GM19035 (cell line): Measurements from ENCODE around the gene CNNM3.

Experiments
- ATAC-seq: cut with Tn5 transposase; IDR thresholded peaks from one replicate; pipeline ENCODE4 v1.9.1; 2021; ENCODE audit not compliant: unreplicated experiment

Gene CNNM3

DNA sequence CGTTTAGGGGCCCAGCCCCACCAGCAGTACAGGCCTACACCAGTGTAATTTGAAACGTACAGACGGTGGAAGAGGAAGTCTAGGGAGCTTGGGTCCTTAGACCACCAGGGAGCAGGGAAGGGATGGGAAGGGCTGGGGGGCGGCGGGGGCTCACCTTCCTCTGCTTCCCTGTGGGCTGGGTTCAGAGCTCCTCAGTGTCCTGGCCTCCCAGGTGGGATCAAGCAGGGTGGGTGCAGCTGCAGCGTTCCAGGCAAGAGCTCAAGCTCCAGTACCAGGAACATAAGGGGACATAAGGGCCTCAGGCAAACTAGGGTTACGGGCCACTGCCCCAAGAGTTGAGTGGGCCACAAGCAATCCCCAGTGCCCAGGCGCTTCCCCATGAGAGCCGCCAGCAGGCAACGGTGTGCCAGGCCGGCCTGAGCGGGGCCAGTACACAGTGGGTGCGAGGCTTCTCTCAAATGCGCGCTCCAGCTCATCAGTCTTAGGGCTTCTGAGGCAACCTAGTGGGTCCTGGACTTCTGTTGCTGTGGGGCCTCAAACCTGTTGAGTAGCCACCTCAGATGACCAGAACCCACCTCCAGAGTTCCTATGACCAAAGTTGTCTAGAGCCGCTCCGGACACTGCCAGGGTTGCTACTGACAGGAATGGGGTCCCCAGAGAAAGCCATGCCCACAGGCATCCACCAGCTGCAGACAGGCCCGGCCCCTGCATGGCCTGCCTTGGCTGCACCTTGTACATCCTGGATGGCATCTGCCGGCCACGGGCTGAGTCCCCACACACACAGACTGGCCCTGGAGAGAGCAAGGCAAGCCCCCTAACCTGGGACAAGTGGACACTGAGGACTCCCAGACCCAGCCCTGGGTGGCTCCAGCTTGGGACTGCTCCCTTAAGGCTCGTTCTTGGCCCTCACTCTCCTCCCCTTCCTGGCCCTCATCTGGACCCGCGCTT is 22.6 kb downstream of the CNNM3 start:
- ATAC-seq, result no peak

DNA sequence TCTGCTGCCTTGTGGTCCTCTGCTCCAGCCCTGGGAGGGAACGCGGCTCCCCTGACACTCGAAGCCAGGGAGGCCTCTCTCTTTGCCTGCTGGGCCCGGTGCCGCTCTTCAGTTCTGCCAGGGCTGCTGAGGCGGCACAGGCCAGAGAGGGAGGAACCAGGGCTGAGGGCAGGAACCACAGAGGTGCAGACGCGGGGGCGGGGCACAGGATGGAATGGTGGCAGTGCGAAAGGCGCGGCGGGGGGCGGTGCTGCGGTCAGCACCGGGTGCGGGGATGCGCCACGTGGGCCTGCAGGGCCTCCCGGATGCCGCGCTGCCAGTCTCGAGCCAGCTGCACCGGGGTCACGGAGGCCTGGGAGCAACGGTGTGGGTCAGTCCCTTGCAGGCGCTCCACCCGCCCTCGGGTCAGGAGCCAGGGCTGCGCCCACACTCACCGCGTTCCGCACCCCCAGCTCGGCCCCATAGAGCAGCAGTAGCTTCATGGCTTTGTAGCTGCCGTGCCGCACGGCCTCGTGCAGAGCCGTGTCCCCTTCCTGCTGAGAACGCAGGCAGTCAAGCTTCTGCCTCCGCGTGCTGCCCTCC is 23.3 kb downstream of the CNNM3 start:
- peak; percentile 65 for ATAC-seq

- ATAC-seq, result no peak
These were observed 24.1 kb downstream of the CNNM3 start for GRCh38 chr2:96839875-96840850.

DNA sequence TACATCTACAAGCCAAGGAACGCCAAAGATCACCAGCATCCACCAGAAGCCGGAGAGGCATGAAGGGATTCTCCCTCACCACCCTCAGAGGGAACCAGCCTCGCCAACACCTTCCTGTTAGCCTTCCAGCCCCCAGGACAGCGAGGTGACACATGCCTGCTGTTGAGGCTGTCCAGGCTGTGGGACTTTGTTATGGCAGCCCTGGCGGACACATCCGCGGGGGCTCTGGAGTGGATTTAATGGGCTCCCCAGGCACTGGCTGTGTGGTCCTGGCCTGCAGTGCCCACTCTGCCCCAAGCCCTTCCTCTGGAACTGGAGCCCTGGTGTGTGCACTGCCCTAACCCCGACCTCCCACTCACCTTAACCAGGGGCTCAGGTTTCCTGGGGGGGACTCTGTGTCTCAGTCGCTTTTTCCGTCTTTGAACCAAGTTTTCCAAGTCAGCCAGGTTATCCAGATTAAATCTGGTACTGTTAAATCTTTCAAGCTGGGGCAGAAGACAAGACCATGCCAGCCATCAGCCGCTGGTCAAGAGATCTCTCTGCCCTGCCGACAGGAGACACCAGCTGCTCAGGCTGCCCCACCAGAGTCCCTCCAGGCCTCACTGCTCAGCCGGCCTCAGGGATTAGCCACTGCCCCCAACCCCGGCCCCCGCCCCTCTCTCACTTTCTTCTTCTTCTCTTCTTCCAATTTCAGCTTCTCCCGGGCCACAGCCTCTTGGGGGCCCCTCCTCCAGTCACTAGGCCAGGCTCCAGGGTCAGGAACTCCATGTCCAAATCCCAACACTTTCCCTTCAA is 25.8 kb downstream of the CNNM3 start:
- no peak for ATAC-seq

GRCh38 chr2:96842600-96842999 is 26.5 kb downstream of the CNNM3 start:
- ATAC-seq, result no peak

- no peak for ATAC-seq
These were observed 27.6 kb downstream of the CNNM3 start, which contains the start of gene ANKRD23 for GRCh38 chr2:96843538-96844268. Gene ANKRD23, minus strand, starts transcription at chr2:96844021. Its CDS starts 29 bp downstream, at chr2:96843992.

GRCh38 chr2:96844405-96844808 is 28.3 kb downstream of the CNNM3 start:
- ATAC-seq, result no peak

- ATAC-seq, result no peak
These were observed 30.8 kb downstream of the CNNM3 start for GRCh38 chr2:96846825-96847224.

- no peak for ATAC-seq
These were observed 31.5 kb downstream of the CNNM3 start for GRCh38 chr2:96847586-96847985.

GRCh38 chr2:96848264-96848663 is 32.2 kb downstream of the CNNM3 start:
- no peak for ATAC-seq

DNA sequence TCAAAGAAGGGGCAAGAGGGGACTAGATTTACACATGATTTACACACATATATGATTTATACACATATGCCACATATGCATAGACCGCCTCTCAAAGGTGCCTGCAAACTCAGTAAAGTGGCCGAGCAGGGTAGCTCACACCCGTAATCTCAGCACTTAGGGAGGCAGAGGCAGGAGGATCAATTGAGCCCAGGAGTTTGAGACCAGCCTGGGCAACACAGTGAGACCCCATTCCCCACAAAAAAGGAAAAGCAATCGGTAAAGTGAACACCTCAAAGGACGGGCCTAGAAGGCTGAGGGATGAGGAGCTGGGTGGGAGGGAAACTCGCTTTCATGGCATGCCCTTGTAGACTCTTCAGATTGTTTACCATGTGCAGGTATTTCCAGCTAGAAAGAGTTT is 36.6 kb downstream of the CNNM3 start:
- no peak for ATAC-seq

GRCh38 chr2:96853321-96853720 is 37.3 kb downstream of the CNNM3 start:
- no peak for ATAC-seq

- ATAC-seq, result peak; percentile 26
These were observed 41.0 kb downstream of the CNNM3 start for GRCh38 chr2:96856776-96857666.

DNA sequence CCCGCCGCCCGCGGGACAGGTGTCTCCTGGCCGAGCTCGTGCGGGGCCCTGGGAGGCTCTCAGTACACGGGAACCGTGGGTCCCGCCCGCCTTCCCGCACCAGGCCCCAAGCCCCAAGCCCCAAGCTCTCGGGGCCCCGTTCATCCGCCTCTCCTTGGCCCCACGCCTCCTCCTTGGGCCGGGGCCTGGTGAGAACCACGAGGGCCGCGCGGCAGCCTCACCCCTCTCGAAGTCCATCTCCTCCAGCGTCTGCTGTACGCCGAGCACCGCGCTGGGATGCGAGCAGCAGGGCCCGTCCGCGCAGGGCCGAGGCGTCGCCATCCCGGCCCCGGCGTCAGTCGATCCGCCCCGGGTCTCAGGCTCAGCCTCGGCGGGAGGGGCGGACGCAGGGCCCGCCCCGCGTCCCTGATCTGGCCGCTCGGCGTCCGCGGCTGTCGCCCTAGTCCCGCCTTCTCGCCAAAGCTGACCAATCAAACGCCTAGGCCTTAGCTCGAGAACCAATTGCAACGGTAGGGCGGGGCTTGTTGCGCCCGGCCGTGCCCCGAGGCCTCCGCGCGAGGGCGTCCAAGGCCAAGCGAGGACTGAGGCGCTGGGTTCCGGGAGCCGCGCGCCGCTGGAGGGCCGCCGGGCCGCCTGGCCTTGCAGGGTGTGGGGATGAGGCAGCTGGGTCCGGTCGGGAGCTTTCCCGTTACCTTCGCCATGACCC is 41.8 kb downstream of the CNNM3 start, which contains the start of gene ANKRD39:
ANKRD39 (minus strand) TSS at position 350 of the 706 bp plus-strand sequence; CDS start at position 321, 29 bp downstream.
- peak; percentile 94 for ATAC-seq

GRCh38 chr2:96859099-96859649 is 43.1 kb downstream of the CNNM3 start:
- ATAC-seq, result no peak

DNA sequence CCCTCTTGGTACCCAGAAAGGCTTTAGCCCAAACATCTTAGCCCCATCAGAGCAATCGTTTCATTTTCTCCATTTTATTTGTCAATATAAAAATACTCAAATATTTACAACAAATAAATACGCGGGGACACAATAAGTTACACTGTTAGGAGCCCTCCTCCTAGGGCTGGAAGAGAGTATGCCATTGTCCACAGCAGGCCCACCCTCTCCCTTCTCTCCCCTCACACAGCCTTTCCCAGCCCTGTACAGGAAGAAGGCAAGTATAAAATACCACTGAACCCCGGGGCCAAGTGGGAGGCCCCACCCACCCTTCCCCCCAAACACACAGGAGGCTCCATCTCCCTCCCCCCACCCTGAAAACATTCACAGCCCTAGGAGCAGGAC is 43.6 kb downstream of the CNNM3 start:
- no peak for ATAC-seq
